DLD1 (cell line): Measurements from ENCODE around the gene CLOCK.

Source experiments
- in situ Hi-C: cut with HindIII; loops from 2 replicates; pipeline ENCODE4 v1.10.0; 2017; ENCODE audit warnings: low sequenced_read_pairs

The CLOCK gene

GRCh38 chr4:55424791-55425190 is 121.9 kb downstream of the CLOCK start:
- in situ Hi-C loops = no loop called here

GRCh38 chr4:55416176-55416575 is 130.5 kb downstream of the CLOCK start:
- in situ Hi-C loops = no loop called here

DNA sequence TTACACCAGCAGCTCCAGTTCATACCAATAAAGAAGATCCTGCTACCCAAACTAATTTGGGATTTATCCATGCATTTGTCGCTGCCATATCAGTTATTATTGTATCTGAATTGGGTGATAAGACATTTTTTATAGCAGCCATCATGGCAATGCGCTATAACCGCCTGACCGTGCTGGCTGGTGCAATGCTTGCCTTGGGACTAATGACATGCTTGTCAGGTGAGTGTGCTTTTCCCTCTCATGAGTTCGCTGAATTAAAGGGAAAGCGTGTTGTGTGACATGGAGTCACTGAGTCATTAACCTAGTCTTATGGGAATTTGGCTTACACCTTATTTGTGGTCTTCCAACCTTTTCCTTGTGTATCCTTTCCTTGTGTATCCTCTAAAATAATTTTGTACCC is 135.1 kb downstream of the CLOCK start:
- in situ Hi-C loops = no loop called here

DNA sequence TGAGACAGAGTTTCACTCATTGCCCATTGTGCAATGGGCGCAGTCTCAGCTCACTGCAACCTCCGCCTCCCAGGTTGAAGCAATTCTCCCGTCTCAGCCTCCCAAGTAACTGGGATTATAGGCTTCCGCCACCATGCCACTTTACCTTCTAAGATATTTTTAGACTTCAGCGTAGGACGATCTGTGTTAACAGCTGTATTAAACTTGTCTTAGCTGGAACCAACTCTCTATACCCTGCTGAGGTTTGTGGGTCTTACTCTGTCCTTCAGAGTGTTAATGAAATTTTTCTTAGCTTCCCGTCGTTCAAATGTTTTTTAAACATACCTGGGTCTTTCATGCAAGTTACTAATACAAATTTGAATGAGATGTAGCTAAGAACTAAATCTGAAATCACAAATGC is 136.3 kb downstream of the CLOCK start:
- in situ Hi-C loops = no loop called here

GRCh38 chr4:55409468-55410171 is 137.1 kb downstream of the CLOCK start:
- in situ Hi-C loops = no loop called here

DNA sequence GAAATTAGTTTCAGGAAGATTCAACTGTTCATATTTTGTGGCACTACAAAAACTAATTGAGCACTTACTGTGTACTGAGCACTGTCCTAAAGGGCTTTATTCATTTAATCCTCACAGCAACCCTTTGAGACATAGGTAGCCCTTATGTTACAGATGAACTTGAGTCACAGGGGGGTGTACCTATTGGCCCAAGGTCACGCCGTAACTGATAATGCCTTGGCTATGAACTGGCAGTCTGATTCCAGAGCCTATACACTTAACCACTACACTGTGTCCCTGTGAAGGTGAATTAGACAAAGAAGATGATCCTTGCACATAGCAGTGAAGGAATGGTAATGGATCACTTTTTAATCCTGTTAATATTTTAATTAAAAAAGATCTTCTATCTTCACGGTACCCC is 138.9 kb downstream of the CLOCK start:
- in situ Hi-C loops = no loop called here

GRCh38 chr4:55407119-55407518 is 139.6 kb downstream of the CLOCK start:
- in situ Hi-C loops = no loop called here

GRCh38 chr4:55406545-55406944 is 140.2 kb downstream of the CLOCK start:
- in situ Hi-C loops = no loop called here

DNA sequence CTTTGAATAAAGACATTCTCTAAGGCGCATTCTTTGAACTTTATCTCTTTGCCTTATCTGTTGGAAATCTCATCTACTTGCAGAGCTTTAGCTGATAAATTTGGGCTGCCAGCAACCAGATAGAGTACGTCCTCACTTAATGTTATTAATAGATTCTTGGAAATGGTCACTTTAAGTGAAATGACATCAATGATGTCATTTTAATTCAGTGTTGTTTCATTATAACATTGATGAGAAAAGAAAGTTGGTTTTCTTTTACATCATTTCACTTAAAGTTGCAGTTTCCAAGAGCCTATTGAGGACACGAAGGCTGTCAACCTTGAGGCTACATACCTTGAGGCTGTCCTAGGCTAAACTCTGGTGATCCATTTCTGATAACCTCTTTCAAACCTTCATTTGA is 141.6 kb downstream of the CLOCK start:
- in situ Hi-C loops = no loop called here

DNA sequence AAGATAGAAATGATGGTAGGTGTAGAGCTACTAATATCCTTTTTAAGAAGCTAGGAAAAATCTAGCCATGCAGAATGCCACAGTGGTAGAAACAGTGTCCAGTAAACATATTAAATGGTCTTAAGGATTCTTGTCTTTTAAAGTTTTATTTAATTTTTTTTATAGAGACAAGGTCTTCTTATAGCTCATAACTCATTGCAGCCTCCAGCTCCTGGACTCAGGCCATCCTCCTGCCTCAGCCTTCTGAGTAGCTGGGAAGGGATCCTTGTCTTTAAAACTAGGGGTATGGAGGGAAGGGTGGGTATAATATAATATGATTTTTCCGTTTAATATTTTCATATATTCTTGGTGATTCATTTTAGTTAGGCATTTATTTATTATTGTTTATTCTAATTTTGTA is 147.1 kb downstream of the CLOCK start:
- in situ Hi-C loops = loop anchor here (10.0 kb wide), 1 partner anchor 55 kb away; the partner anchor contains the start of gene SRD5A3

GRCh38 chr4:55398966-55399365 is 147.7 kb downstream of the CLOCK start:
- in situ Hi-C loops = loop anchor here (10.0 kb wide), 1 partner anchor 54 kb away; the partner anchor contains the start of gene SRD5A3

DNA sequence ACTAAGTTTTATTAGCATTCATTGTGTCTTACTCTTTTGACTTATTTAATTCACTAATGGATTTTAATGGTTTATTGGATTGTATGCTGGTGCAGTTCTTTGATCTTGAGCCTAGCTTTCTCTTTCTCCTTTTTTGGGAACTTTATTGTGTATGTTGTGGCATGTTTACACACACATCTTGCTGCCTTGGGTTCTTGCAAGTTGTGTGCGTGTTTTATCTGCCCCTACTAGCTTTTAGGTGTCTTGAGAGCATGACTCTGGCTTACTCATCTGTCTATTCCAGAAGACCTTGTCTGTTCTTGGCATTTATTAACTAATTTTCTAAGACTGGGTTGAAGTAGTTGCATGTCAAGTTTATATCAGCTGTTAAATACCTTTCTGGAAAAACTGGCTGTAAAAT is 148.2 kb downstream of the CLOCK start:
- in situ Hi-C loops = loop anchor here (10.0 kb wide), 1 partner anchor 54 kb away; the partner anchor contains the start of gene SRD5A3

GRCh38 chr4:55397520-55398321 is 149.0 kb downstream of the CLOCK start:
- in situ Hi-C loops = loop anchor here (10.0 kb wide), 1 partner anchor 53 kb away; the partner anchor contains the start of gene SRD5A3

- in situ Hi-C loops = loop anchor here (10.0 kb wide), 1 partner anchor 52 kb away; the partner anchor contains the start of gene SRD5A3
Measured at GRCh38 chr4:55397126-55397436, 149.6 kb downstream of the CLOCK start.

GRCh38 chr4:55396308-55397125 is 150.2 kb downstream of the CLOCK start:
- in situ Hi-C loops = loop anchor here (10.0 kb wide), 1 partner anchor 52 kb away; the partner anchor contains the start of gene SRD5A3

GRCh38 chr4:55395529-55396307 is 151.0 kb downstream of the CLOCK start, which contains the start of gene TMEM165:
TSS of gene TMEM165 (plus strand) at chr4:55395957. CDS start at chr4:55396190, 233 bp downstream.
- in situ Hi-C loops = loop anchor here (10.0 kb wide), 1 partner anchor 51 kb away; the partner anchor contains the start of gene SRD5A3

GRCh38 chr4:55395218-55395528 is 151.5 kb downstream of the CLOCK start:
- in situ Hi-C loops = loop anchor here (10.0 kb wide), 1 partner anchor 50 kb away; the partner anchor contains the start of gene SRD5A3

GRCh38 chr4:55393461-55394320 is 153.0 kb downstream of the CLOCK start:
- in situ Hi-C loops = loop anchor here (10.0 kb wide), 1 partner anchor 49 kb away; the partner anchor contains the start of gene SRD5A3

DNA sequence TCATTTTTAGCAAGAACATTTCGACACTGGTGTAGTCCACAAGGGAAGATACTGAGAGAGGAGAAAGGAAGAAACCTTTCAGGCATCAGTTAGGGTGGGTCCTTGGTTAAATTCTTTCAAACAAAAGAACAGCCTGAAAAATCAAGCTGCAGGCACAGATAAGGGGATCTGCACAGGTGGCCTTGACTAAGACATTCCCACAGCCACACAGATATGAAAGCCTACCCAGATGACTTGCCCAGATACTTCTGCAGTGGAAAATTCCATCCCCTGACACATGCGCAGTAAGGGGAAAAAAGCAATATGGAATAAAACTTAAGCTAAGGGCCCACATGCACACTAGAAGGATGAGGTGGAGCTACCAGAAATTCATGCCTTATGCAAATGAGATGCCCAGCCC is 159.9 kb downstream of the CLOCK start:
- in situ Hi-C loops = no loop called here
